CD4-positive, alpha-beta T cell (primary cell): Measurements from ENCODE around the gene MCTP2. TPM values are rescaled to one million over a fixed set of nuclear protein-coding genes. Genes with fewer than 3 reads are reported as not detected.

Experiments
- ATAC-seq: fragments of 200-7000 bp; cut with Tn5 transposase; one replicate; pipeline ENCODE4 v1.10.0; 2022; ENCODE audit warnings: mild to moderate bottlenecking; ENCODE audit not compliant: poor library complexity
- CTCF ChIA-PET: fragments of 350-600 bp; sonication (Branson Sonifier 250); formaldehyde crosslinking; loops from one replicate; lab custom pipeline; 2021; ENCODE audit warnings: antibody characterized with exemption, inconsistent platforms; lab: Charles Lee
- POLR2A ChIA-PET: fragments of 350-600 bp; sonication (Branson Sonifier 250); formaldehyde crosslinking; loops from one replicate; lab custom pipeline; 2021; ENCODE audit warnings: antibody characterized with exemption, inconsistent platforms; lab: Charles Lee
- DNase-seq, 14 experiments: peaks; one replicate each; pipeline ENCODE4 v3.0.0-alpha.2; 2013 to 2020; ENCODE audit warnings: mixed read lengths in 2 of 14
- H3K27ac ChIP-seq, 2 donors: one replicate each; pipeline versions ENCODE4 v1.5.1 to v1.7.0; 2013; ENCODE audit warnings: low read length in 2 of 2, low read depth in 1 of 2, mild to moderate bottlenecking in 1 of 2
- H3K27me3 ChIP-seq, 2 experiments: 1 replicate in 1 of 2; 2 replicates in 1 of 2; pipeline versions ENCODE4 v1.6.1 to v1.7.0; 2013; ENCODE audit warnings: low read length in 2 of 2, control low read depth in 1 of 2, mild to moderate bottlenecking in 1 of 2, moderate library complexity in 1 of 2; ENCODE audit not compliant: insufficient read depth in 2 of 2, control insufficient read depth in 1 of 2
- H3K36me3 ChIP-seq: one replicate; pipeline ENCODE4 v1.6.1; 2013; ENCODE audit warnings: low read length, control low read depth; ENCODE audit not compliant: insufficient read depth
- H3K4me1 ChIP-seq: one replicate; pipeline ENCODE4 v1.6.1; 2013; ENCODE audit warnings: low read length, control low read depth; ENCODE audit not compliant: insufficient read depth
- H3K4me3 ChIP-seq: one replicate; pipeline ENCODE4 v1.5.1; 2013; ENCODE audit warnings: mild to moderate bottlenecking, low read length, moderate library complexity
- H3K9me3 ChIP-seq, 2 experiments: 1 replicate in 1 of 2; 2 replicates in 1 of 2; pipeline versions ENCODE4 v1.6.1 to v1.7.0; 2013; ENCODE audit warnings: low read length in 2 of 2, mild to moderate bottlenecking in 2 of 2, control low read depth in 1 of 2, moderate library complexity in 1 of 2; ENCODE audit not compliant: control insufficient read depth in 1 of 2, insufficient read depth in 1 of 2
- H3K27ac Mint-ChIP-seq: one replicate; pipeline ENCODE4 v1.8.0; 2020; ENCODE audit warnings: mixed read lengths
- H3K27me3 Mint-ChIP-seq: one replicate; pipeline ENCODE4 v1.8.0; 2021; ENCODE audit warnings: mixed read lengths
- H3K36me3 Mint-ChIP-seq: one replicate; pipeline ENCODE4 v1.8.0; 2021; ENCODE audit warnings: low read depth, mixed read lengths
- H3K4me1 Mint-ChIP-seq: one replicate; pipeline ENCODE4 v1.8.0; 2021; ENCODE audit warnings: low read depth, mixed read lengths
- H3K4me3 Mint-ChIP-seq: one replicate; pipeline ENCODE4 v1.8.0; 2020; ENCODE audit warnings: mild to moderate bottlenecking, mixed read lengths
- H3K9me3 Mint-ChIP-seq: one replicate; pipeline ENCODE4 v1.8.0; 2020; ENCODE audit warnings: mixed read lengths
- intact Hi-C, 2 experiments: fragments of 100-400 bp; cut with DNase I in 1 of 2; cut with micrococcal nuclease in 1 of 2; formaldehyde crosslinking; loops; one replicate each; pipeline versions ENCODE4 v1.15.1 to v1.9.0; 2023 to 2025; cut with DNase I, micrococcal nuclease
- total RNA-seq, 174 experiments: library from RNA in 2 of 174; stranded (reverse) in 2 of 174; gene quantifications; one replicate each; pipeline ENCODE4 v1.2.3 and lab custom pipeline; 2021 to 2026
- TF ChIP-seq, protein P1 (sequence below): fragments of 200-600 bp; IDR thresholded peaks from one replicate; pipeline ENCODE4 v1.8.0; 2022; ENCODE audit warnings: antibody characterized with exemption, mild to moderate bottlenecking

The MCTP2 gene
- total RNA-seq, 2 experiments from 2014 or later = 8.0 to 10.8 TPM

DNA sequence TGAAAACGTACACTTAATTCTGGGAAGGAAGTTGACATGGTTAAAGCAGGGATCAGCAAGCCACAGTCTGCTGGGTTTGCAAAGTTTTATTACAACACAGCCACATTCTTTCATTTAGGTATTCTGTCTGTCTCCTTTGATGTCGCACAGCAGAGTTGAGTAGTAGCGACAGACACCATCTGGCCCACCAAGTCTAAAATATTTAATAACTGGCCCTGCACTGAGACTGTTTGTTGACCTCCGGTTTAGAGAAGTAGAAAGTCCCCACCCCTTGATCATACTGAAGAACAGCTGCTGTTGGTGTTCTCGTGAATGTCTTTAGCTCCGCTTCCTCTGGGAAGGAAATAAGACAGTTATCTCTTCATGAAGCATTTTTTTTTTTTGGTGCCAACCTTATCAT is 66.2 kb downstream of the MCTP2 start:
- H3K4me3 ChIP-seq = no peak overlapping the region
- TF ChIP-seq, protein P1, sequence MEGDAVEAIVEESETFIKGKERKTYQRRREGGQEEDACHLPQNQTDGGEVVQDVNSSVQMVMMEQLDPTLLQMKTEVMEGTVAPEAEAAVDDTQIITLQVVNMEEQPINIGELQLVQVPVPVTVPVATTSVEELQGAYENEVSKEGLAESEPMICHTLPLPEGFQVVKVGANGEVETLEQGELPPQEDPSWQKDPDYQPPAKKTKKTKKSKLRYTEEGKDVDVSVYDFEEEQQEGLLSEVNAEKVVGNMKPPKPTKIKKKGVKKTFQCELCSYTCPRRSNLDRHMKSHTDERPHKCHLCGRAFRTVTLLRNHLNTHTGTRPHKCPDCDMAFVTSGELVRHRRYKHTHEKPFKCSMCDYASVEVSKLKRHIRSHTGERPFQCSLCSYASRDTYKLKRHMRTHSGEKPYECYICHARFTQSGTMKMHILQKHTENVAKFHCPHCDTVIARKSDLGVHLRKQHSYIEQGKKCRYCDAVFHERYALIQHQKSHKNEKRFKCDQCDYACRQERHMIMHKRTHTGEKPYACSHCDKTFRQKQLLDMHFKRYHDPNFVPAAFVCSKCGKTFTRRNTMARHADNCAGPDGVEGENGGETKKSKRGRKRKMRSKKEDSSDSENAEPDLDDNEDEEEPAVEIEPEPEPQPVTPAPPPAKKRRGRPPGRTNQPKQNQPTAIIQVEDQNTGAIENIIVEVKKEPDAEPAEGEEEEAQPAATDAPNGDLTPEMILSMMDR = no peak
- H3K27ac ChIP-seq = no peak overlapping the region
- POLR2A ChIA-PET = interaction anchor here (1.3 kb wide), 1 partner anchor 11 kb away, joined by 3 read pairs; no protein-coding TSS in a partner anchor
- intact Hi-C loops = no loop called here
- ATAC-seq (no peak), DNase-seq (peak in 2 of 14 experiments; percentile 5 to 9)
- Mint-ChIP-seq H3K4me3 (no peak overlapping the region), H3K36me3 (peaks cover 22% of the 10 kb centered on the region), H3K27me3 (no peaks in the 10 kb centered on the region), H3K9me3 (no peaks in the 10 kb centered on the region), H3K27ac (no peak overlapping the region), H3K4me1 (peaks cover 30% of the 10 kb centered on the region)
- no peaks in the 10 kb centered on the region for H3K9me3 ChIP-seq
- no peaks in the 10 kb centered on the region for H3K4me1 ChIP-seq
- H3K27me3 ChIP-seq = no peaks in the 10 kb centered on the region
- no peaks in the 10 kb centered on the region for H3K36me3 ChIP-seq
- CTCF ChIA-PET = no interaction called here

DNA sequence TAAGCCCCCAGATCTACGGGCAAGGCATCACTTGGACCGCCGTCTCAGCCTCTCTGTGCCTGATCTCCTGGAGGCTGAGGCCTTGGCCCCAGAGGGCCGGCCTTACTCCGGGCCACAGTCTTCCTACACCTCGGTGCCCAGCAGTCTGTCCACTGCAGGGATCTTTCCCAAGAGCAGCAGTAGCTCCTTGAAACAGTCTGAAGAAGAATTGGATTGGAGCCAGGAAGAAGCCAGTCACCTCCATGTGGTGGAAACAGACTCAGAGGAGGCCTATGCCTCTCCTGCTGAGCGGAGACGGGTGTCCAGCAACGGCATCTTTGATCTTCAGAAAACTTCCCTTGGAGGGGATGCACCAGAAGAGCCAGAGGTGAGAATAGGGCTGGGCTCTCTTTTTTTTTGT is 67.0 kb downstream of the MCTP2 start:
- DNase-seq (no peak), ATAC-seq (no peak)
- Histone ChIP-seq H3K9me3 (no peaks in the 10 kb centered on the region), H3K4me3 (no peak overlapping the region), H3K36me3 (no peaks in the 10 kb centered on the region), H3K27ac (no peak overlapping the region), H3K27me3 (no peaks in the 10 kb centered on the region), H3K4me1 (no peaks in the 10 kb centered on the region)
- intact Hi-C loops = no loop called here
- no peak overlapping the region for H3K27ac Mint-ChIP-seq
- ChIA-PET POLR2A (interaction anchor here (1.3 kb wide), 1 partner anchor 11 kb away, joined by 3 read pairs; no protein-coding TSS in a partner anchor), CTCF (no interaction called here)
- TF ChIP-seq, protein P1 = no peak
- no peak overlapping the region for H3K4me3 Mint-ChIP-seq
- peaks cover 26% of the 10 kb centered on the region for H3K4me1 Mint-ChIP-seq
- no peaks in the 10 kb centered on the region for H3K27me3 Mint-ChIP-seq
- no peaks in the 10 kb centered on the region for H3K9me3 Mint-ChIP-seq
- H3K36me3 Mint-ChIP-seq = peaks cover 26% of the 10 kb centered on the region

DNA sequence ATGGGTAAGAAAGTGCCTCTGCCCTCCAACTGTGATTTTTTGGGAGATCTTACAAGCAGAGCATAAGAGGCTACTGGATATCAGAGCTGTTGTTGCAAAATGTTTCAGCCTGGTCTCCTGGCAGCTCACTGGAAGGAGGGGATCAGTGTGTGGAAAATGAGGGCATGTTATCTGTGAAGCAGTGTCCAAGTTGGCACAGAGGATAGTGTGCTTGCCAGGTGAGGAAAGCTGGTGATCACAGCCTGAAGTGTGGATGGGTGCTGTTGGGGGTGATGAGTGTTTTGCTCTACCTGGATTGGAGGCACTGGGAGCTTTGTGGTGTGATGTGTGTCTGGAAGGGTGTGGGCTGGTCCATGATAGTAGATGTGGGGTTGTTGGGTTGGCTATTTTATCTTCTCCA is 69.3 kb downstream of the MCTP2 start:
- ChIA-PET CTCF (interaction anchor here (0.7 kb wide), 1 partner anchor 54 kb away, joined by 3 read pairs; no protein-coding TSS in a partner anchor), POLR2A (no interaction called here)
- Histone ChIP-seq H3K27ac (no peak overlapping the region), H3K4me1 (no peaks in the 10 kb centered on the region), H3K4me3 (no peak overlapping the region), H3K36me3 (no peaks in the 10 kb centered on the region), H3K9me3 (no peaks in the 10 kb centered on the region), H3K27me3 (no peaks in the 10 kb centered on the region)
- TF ChIP-seq, protein P1 = no peak
- H3K27ac Mint-ChIP-seq = no peak overlapping the region
- H3K36me3 Mint-ChIP-seq = peaks cover 41% of the 10 kb centered on the region
- DNase-seq = no peak
- intact Hi-C loops = no loop called here
- no peak for ATAC-seq
- H3K4me3 Mint-ChIP-seq = no peak overlapping the region
- H3K4me1 Mint-ChIP-seq = peaks cover 33% of the 10 kb centered on the region
- peaks cover 4% of the 10 kb centered on the region for H3K9me3 Mint-ChIP-seq
- H3K27me3 Mint-ChIP-seq = no peaks in the 10 kb centered on the region
